ENCODE data around the gene SREBF1. TPM values are rescaled to one million over a fixed set of nuclear protein-coding genes. Genes with fewer than 3 reads are reported as not detected.

The SREBF1 gene
- total RNA-seq, 2 experiments from 2014 or later = 69.3 to 73.6 TPM

GRCh38 chr17:17832032-17832363 lies 4.8 kb downstream of the SREBF1 start:
- ChIA-PET POLR2A (interaction anchor here (7.8 kb wide), 1 partner anchor 23 kb away, joined by 65 read pairs; no protein-coding TSS in a partner anchor), CTCF (no interaction called here)

GRCh38 chr17:17831208-17832031 lies 5.4 kb downstream of the SREBF1 start:
- ChIA-PET CTCF (interaction anchor here (1.1 kb wide), 1 partner anchor 28 kb away, joined by 3 read pairs; no protein-coding TSS in a partner anchor), POLR2A (interaction anchor here (7.8 kb wide), 1 partner anchor 23 kb away, joined by 65 read pairs; no protein-coding TSS in a partner anchor)

- POLR2A ChIA-PET = interaction anchor here (1.4 kb wide), 1 partner anchor 24 kb away, joined by 3 read pairs; no protein-coding TSS in a partner anchor
- CTCF ChIA-PET = interaction anchor here (1.1 kb wide), 1 partner anchor 29 kb away, joined by 3 read pairs; no protein-coding TSS in a partner anchor
These were observed 6.0 kb downstream of the SREBF1 start for GRCh38 chr17:17830740-17831207.

GRCh38 chr17:17830269-17830567 lies 6.6 kb downstream of the SREBF1 start:
- ChIA-PET POLR2A (interaction anchor here (1.4 kb wide), 1 partner anchor 25 kb away, joined by 3 read pairs; no protein-coding TSS in a partner anchor), CTCF (interaction anchor here (1.1 kb wide), 1 partner anchor 29 kb away, joined by 3 read pairs; no protein-coding TSS in a partner anchor)

- POLR2A ChIA-PET = interaction anchor here (0.5 to 1.2 kb wide), 6 partner anchors 9 to 205 kb away, joined by 3 to 7 read pairs (median 3); partner anchors contain the start of gene SREBF1
- CTCF ChIA-PET = interaction anchor here (0.6 to 1.9 kb wide), 4 partner anchors 15 to 27 kb away, joined by 3 to 4 read pairs (median 3); no protein-coding TSS in a partner anchor
These were observed 8.8 kb downstream of the SREBF1 start for GRCh38 chr17:17827826-17828621.

- ChIA-PET CTCF (interaction anchor here (1.1 to 1.9 kb wide), 3 partner anchors 15 to 28 kb away, joined by 3 to 4 read pairs (median 3); no protein-coding TSS in a partner anchor), POLR2A (interaction anchor here (1.0 to 4.2 kb wide), 2 partner anchors 8 to 14 kb away, joined by 3 to 47 read pairs; partner anchors contain the start of gene SREBF1)
These were observed 9.6 kb downstream of the SREBF1 start for GRCh38 chr17:17826942-17827785.

GRCh38 chr17:17826342-17826713 lies 10.5 kb downstream of the SREBF1 start:
- POLR2A ChIA-PET = interaction anchor here (0.6 to 4.2 kb wide), 2 partner anchors 9 to 18 kb away, joined by 3 to 47 read pairs; partner anchors contain the start of gene SREBF1
- CTCF ChIA-PET = interaction anchor here (0.6 to 1.8 kb wide), 4 partner anchors 8 to 145 kb away, joined by 3 to 6 read pairs (median 4); no protein-coding TSS in a partner anchor

- ChIA-PET POLR2A (interaction anchor here (4.2 kb wide), 1 partner anchor 10 kb away, joined by 47 read pairs; the partner anchor contains the start of gene SREBF1), CTCF (interaction anchor here (0.6 to 1.8 kb wide), 4 partner anchors 9 to 357 kb away, joined by 3 to 6 read pairs (median 4); no protein-coding TSS in a partner anchor)
These were observed 11.8 kb downstream of the SREBF1 start for GRCh38 chr17:17824783-17825614.

- ChIA-PET CTCF (no interaction called here), POLR2A (interaction anchor here (4.2 kb wide), 1 partner anchor 11 kb away, joined by 47 read pairs; the partner anchor contains the start of gene SREBF1)
These were observed 12.5 kb downstream of the SREBF1 start for GRCh38 chr17:17824119-17824782.

GRCh38 chr17:17823433-17824118 lies 13.2 kb downstream of the SREBF1 start:
- ChIA-PET POLR2A (interaction anchor here (4.2 kb wide), 1 partner anchor 11 kb away, joined by 47 read pairs; the partner anchor contains the start of gene SREBF1), CTCF (interaction anchor here (0.8 kb wide), 1 partner anchor 13 kb away, joined by 3 read pairs; the partner anchor contains the start of gene SREBF1)

GRCh38 chr17:17822616-17823015 lies 14.2 kb downstream of the SREBF1 start:
- POLR2A ChIA-PET = interaction anchor here (1.5 kb wide), 1 partner anchor 14 kb away, joined by 9 read pairs; the partner anchor contains the start of gene SREBF1

GRCh38 chr17:17822189-17822588 lies 14.6 kb downstream of the SREBF1 start:
- POLR2A ChIA-PET = interaction anchor here (1.5 kb wide), 1 partner anchor 14 kb away, joined by 9 read pairs; the partner anchor contains the start of gene SREBF1
- CTCF ChIA-PET = interaction anchor here (0.9 to 1.6 kb wide), 2 partner anchors 10 to 33 kb away, joined by 3 to 7 read pairs; no protein-coding TSS in a partner anchor

More at GRCh38 chr17:17822616-17823015, 14.2 kb downstream of the SREBF1 start:
- CTCF ChIA-PET = interaction anchor here (1.6 kb wide), 1 partner anchor 10 kb away, joined by 7 read pairs; no protein-coding TSS in a partner anchor

GRCh38 chr17:17820463-17821158 lies 16.2 kb downstream of the SREBF1 start:
- CTCF ChIA-PET = interaction anchor here (0.6 to 3.7 kb wide), 6 partner anchors 8 to 98 kb away, joined by 3 to 12 read pairs (median 6); no protein-coding TSS in a partner anchor
- POLR2A ChIA-PET = interaction anchor here (1.4 to 3.2 kb wide), 2 partner anchors 11 to 16 kb away, joined by 3 to 16 read pairs; partner anchors contain the start of gene SREBF1

GRCh38 chr17:17820046-17820445 lies 16.7 kb downstream of the SREBF1 start:
- CTCF ChIA-PET = interaction anchor here (1.2 to 3.7 kb wide), 5 partner anchors 7 to 40 kb away, joined by 3 to 12 read pairs (median 8); no protein-coding TSS in a partner anchor
- POLR2A ChIA-PET = interaction anchor here (0.6 to 3.2 kb wide), 3 partner anchors 11 to 136 kb away, joined by 3 to 16 read pairs (median 4); partner anchors contain the start of gene SREBF1

- POLR2A ChIA-PET = interaction anchor here (0.6 to 3.2 kb wide), 3 partner anchors 10 to 136 kb away, joined by 3 to 16 read pairs (median 4); partner anchors contain the start of gene SREBF1
- CTCF ChIA-PET = interaction anchor here (1.5 to 3.7 kb wide), 3 partner anchors 16 to 40 kb away, joined by 5 to 12 read pairs (median 10); no protein-coding TSS in a partner anchor
These were observed 17.2 kb downstream of the SREBF1 start for GRCh38 chr17:17819561-17819995.

Measured in activated CD8-positive, alpha-beta memory T cell treated with anti-CD3 and anti-CD28 coated beads for 36 hours (primary cell).